ENCODE results near the gene KCTD20. TPM values are rescaled to one million over a fixed set of nuclear protein-coding genes. Genes with fewer than 3 reads are reported as not detected.

Gene KCTD20
- total RNA-seq, 1 experiment from 2014 or later: 23.7 TPM

GRCh38 chr6:36461646-36462045 lies 18.8 kb downstream of the KCTD20 start:
- H3K4me1 ChIP-seq (ENCODE audit: control insufficient read depth in 1 of 2, insufficient read depth in 2 of 2, low read length in 2 of 2): no peaks in the 10 kb centered on the region
- intact Hi-C loops (cut with micrococcal nuclease): no loop called here
- H3K9me3 ChIP-seq (ENCODE audit: control insufficient read depth in 1 of 2, insufficient read depth in 1 of 2, low read depth in 1 of 2, low read length in 2 of 2): no peaks in the 10 kb centered on the region
- H3K9ac ChIP-seq (ENCODE audit: low read length): no peak overlapping the region
- no peaks in the 10 kb centered on the region for H4K20me1 ChIP-seq (ENCODE audit: insufficient read depth)
- ChIA-PET CTCF (no interaction called here), POLR2A (interaction anchor here (1.1 kb wide), 1 partner anchor 20 kb away, joined by 3 read pairs; no protein-coding TSS in a partner anchor), RAD21 (ENCODE audit: low non-redundant PET in 1 of 2, low total read pairs in 2 of 2, uncharacterized antibody in 2 of 2, unreplicated experiment in 2 of 2) (no interaction called here)
- H3K4me2 ChIP-seq (ENCODE audit: low read length): no peak overlapping the region
- H3K36me3 ChIP-seq (ENCODE audit: control insufficient read depth in 1 of 2, insufficient read depth in 2 of 2, low read length in 2 of 2): no peaks in the 10 kb centered on the region
- DNase-seq (ENCODE audit: low read depth, low spot score): no peak
- H3K27ac ChIP-seq (ENCODE audit: low read depth, low read length): no peak overlapping the region
- H3K9me2 ChIP-seq (ENCODE audit: insufficient read depth): no peaks in the 10 kb centered on the region
- no TSS peak for BruUV-seq (replicated peaks)
- no peak for ATAC-seq
- H3K27me3 ChIP-seq (ENCODE audit: insufficient read depth, low read length): no peaks in the 10 kb centered on the region
- no peak overlapping the region for H2AFZ ChIP-seq (ENCODE audit: low read depth, low read length, poor library complexity, severe bottlenecking)
- TF ChIP-seq RAD21 (IDR thresholded peaks at IDR 0.05; ENCODE audit: low read depth) (no peak), JUND (IDR thresholded peaks at IDR 0.05) (no peak), CBX3 (IDR thresholded peaks at IDR 0.05; ENCODE audit: low read depth) (no peak)
- peaks cover 93% of the 10 kb centered on the region for H3K79me2 ChIP-seq (ENCODE audit: insufficient read depth, low read length)
- no peak overlapping the region for H3K4me3 ChIP-seq (replicated peaks in 1 of 2; ENCODE audit: low read depth in 1 of 2, low read length in 2 of 2)

GRCh38 chr6:36463676-36464075 lies 20.9 kb downstream of the KCTD20 start:
- ChIA-PET RAD21 (ENCODE audit: low non-redundant PET in 1 of 2, low total read pairs in 2 of 2, uncharacterized antibody in 2 of 2, unreplicated experiment in 2 of 2) (no interaction called here), POLR2A (no interaction called here)

More at GRCh38 chr6:36463676-36464075, 20.9 kb downstream of the KCTD20 start:
- Histone ChIP-seq H3K79me2 (ENCODE audit: insufficient read depth, low read length) (peaks cover 92% of the 10 kb centered on the region), H3K9me2 (ENCODE audit: insufficient read depth) (no peaks in the 10 kb centered on the region), H3K4me2 (ENCODE audit: low read length) (no peak overlapping the region), H4K20me1 (ENCODE audit: insufficient read depth) (no peaks in the 10 kb centered on the region), H3K9ac (ENCODE audit: low read length) (no peak overlapping the region), H3K9me3 (ENCODE audit: control insufficient read depth in 1 of 2, insufficient read depth in 1 of 2, low read depth in 1 of 2, low read length in 2 of 2) (no peaks in the 10 kb centered on the region), H3K4me3 (replicated peaks in 1 of 2; ENCODE audit: low read depth in 1 of 2, low read length in 2 of 2) (no peak overlapping the region), H3K36me3 (ENCODE audit: control insufficient read depth in 1 of 2, insufficient read depth in 2 of 2, low read length in 2 of 2) (no peaks in the 10 kb centered on the region), H3K4me1 (ENCODE audit: control insufficient read depth in 1 of 2, insufficient read depth in 2 of 2, low read length in 2 of 2) (no peaks in the 10 kb centered on the region), H3K27me3 (ENCODE audit: insufficient read depth, low read length) (no peaks in the 10 kb centered on the region), H2AFZ (ENCODE audit: low read depth, low read length, poor library complexity, severe bottlenecking) (no peak overlapping the region), H3K27ac (ENCODE audit: low read depth, low read length) (no peak overlapping the region)
- ATAC-seq: no peak
- DNase-seq (ENCODE audit: low read depth, low spot score): no peak
- BruUV-seq (replicated peaks): no TSS peak
- CTCF ChIA-PET: no interaction called here
- TF ChIP-seq RAD21 (IDR thresholded peaks at IDR 0.05; ENCODE audit: low read depth): no peak
- no peak for TF ChIP-seq MAX (IDR thresholded peaks at IDR 0.05)
- intact Hi-C loops (cut with micrococcal nuclease): no loop called here

Measured in HCT116 (cell line).